Measurements from ENCODE around the gene PSMC3. TPM values are rescaled to one million over a fixed set of nuclear protein-coding genes. Genes with fewer than 3 reads are reported as not detected.

The PSMC3 gene
- total RNA-seq, 1 experiment from 2014 or later: 701 TPM

DNA sequence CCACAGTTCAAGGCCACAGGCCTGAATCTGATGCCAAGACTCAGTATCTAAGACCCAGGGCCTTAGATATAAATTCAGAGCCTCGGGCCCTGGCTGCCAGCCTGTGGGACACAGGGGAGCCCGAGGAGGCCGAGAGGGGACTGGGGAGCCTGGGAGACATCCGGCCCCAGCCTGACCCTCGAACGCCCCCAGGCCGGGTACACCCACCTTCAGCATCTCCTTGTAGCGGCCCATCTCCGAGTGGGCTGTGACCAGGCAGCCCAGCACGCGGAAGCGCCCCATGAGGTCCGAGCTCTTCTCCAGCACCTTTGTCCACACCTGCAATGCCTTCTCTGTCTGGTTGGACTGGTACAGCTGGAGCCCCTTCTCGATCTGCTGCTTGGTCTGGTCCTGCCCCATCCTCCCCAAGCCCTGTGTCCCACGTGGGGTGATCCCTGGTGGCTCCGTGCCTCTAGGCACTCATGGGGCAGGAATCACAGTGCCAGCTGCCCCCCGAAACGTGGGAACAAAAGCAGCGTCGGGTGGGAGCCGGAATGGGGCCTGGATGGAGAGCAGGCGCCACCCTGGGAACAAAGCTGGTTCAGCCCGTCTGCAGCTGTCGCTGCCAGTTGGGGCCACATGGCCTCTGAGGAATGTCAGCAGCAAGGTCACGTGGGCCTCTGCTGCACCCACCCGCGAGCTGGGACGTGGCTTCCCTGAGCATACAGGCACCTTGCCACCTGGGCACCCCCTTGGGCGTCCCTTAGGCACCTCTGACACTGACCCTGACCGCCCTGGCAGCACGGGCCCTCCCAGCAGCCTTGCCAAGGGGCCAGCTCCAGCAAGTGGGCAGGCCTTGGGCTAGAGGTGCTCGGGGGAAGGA, 22.6 kb upstream of the PSMC3 start, which contains the start of gene RAPSN:
Gene RAPSN (minus strand): TSS at position 571 of the 862 bp plus-strand sequence. CDS start 172 bp downstream, at position 399.
- no TSS peak for BruUV-seq (replicated peaks)
- no peak for TF ChIP-seq EZH2 (IDR thresholded peaks at IDR 0.05; ENCODE audit: borderline replicate concordance, low read depth, low read length, poor library complexity, severe bottlenecking)
- ChIA-PET POLR2A (ENCODE audit: low non-redundant PET) (interaction anchor here (0.5 kb wide), 1 partner anchor 487 kb away, joined by 17 read pairs; no protein-coding TSS in a partner anchor), CTCF (interaction anchor here (0.6 kb wide), 1 partner anchor 193 kb away, joined by 3 read pairs; no protein-coding TSS in a partner anchor)
- no peak for DNase-seq (ENCODE audit: low spot score)
- Histone ChIP-seq H3K4me3 (ENCODE audit: low read depth, low read length, poor library complexity, severe bottlenecking) (no peak within 1 kb of the TSS), H3K27ac (ENCODE audit: low read depth, low read length, poor library complexity, severe bottlenecking) (no peak within 1 kb of the TSS), H3K36me3 (ENCODE audit: insufficient read depth, low read length, poor library complexity, severe bottlenecking) (no peaks in the 10 kb centered on the region), H3K9me3 (ENCODE audit: low read depth, low read length, poor library complexity, severe bottlenecking) (no peaks in the 10 kb centered on the region), H3K4me1 (ENCODE audit: insufficient read depth, low read length, poor library complexity, severe bottlenecking) (no peaks in the 10 kb centered on the region), H3K27me3 (replicated peaks; ENCODE audit: insufficient read depth, low read depth, low read length, poor library complexity) (no peaks in the 10 kb centered on the region)
- intact Hi-C loops (cut with micrococcal nuclease; ENCODE audit: unreplicated experiment): no loop called here

DNA sequence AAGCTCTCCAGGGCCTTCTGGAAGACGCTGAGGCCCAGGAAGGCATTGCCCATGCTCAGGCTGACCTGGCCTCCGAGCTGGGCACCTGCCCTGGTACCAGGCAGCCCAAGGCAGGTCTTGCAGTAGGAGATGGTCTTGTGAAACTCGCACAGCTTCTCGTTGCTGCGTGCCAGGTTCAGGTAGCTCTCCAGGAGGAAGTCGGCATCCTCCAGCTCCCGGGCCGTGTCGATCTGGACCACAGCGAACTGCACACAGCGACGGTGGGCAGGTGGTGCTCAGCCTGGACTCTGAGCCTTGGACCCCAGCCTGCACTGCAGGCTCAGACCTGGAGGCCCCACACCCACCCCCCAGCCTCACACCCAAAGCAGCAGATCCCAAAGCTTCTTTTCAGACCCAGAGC, 21.7 kb upstream of the PSMC3 start:
- POLR2A ChIA-PET (ENCODE audit: low non-redundant PET): interaction anchor here (0.5 kb wide), 1 partner anchor 488 kb away, joined by 17 read pairs; no protein-coding TSS in a partner anchor
- Histone ChIP-seq H3K27ac (ENCODE audit: low read depth, low read length, poor library complexity, severe bottlenecking) (no peak overlapping the region), H3K4me3 (ENCODE audit: low read depth, low read length, poor library complexity, severe bottlenecking) (no peak overlapping the region), H3K4me1 (ENCODE audit: insufficient read depth, low read length, poor library complexity, severe bottlenecking) (no peaks in the 10 kb centered on the region), H3K9me3 (ENCODE audit: low read depth, low read length, poor library complexity, severe bottlenecking) (no peaks in the 10 kb centered on the region), H3K36me3 (ENCODE audit: insufficient read depth, low read length, poor library complexity, severe bottlenecking) (no peaks in the 10 kb centered on the region), H3K27me3 (replicated peaks; ENCODE audit: insufficient read depth, low read depth, low read length, poor library complexity) (no peaks in the 10 kb centered on the region)
- CTCF ChIA-PET: no interaction called here
- BruUV-seq (replicated peaks): no TSS peak
- DNase-seq (ENCODE audit: low spot score): no peak
- TF ChIP-seq, protein P1, sequence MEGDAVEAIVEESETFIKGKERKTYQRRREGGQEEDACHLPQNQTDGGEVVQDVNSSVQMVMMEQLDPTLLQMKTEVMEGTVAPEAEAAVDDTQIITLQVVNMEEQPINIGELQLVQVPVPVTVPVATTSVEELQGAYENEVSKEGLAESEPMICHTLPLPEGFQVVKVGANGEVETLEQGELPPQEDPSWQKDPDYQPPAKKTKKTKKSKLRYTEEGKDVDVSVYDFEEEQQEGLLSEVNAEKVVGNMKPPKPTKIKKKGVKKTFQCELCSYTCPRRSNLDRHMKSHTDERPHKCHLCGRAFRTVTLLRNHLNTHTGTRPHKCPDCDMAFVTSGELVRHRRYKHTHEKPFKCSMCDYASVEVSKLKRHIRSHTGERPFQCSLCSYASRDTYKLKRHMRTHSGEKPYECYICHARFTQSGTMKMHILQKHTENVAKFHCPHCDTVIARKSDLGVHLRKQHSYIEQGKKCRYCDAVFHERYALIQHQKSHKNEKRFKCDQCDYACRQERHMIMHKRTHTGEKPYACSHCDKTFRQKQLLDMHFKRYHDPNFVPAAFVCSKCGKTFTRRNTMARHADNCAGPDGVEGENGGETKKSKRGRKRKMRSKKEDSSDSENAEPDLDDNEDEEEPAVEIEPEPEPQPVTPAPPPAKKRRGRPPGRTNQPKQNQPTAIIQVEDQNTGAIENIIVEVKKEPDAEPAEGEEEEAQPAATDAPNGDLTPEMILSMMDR (conservative IDR thresholded peaks at IDR 0.05; ENCODE audit: low read depth, low read length): no peak
- TF ChIP-seq EZH2 (IDR thresholded peaks at IDR 0.05; ENCODE audit: borderline replicate concordance, low read depth, low read length, poor library complexity, severe bottlenecking): no peak
- intact Hi-C loops (cut with micrococcal nuclease; ENCODE audit: unreplicated experiment): no loop called here

DNA sequence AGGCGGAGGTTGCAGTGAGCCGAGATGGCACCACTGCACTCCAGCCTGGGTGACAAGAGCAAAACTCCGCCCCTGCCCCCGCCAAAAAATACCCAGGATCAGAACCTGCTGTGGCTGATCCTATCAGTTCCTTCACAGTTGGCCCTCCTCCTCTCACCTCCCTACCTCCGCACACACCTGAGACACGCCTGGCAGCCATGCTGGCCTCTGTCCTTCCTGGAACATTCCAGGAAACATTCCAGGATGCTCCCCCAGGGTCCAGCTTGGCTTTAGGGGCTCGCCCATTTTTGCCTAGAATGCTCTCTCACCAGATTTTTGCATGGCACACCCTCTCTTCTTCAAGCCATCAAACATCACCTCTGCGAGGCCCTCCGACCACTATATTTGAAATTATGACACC, 20.6 kb upstream of the PSMC3 start:
- Histone ChIP-seq H3K4me3 (ENCODE audit: low read depth, low read length, poor library complexity, severe bottlenecking) (no peak overlapping the region), H3K4me1 (ENCODE audit: insufficient read depth, low read length, poor library complexity, severe bottlenecking) (no peaks in the 10 kb centered on the region), H3K27ac (ENCODE audit: low read depth, low read length, poor library complexity, severe bottlenecking) (no peak overlapping the region), H3K9me3 (ENCODE audit: low read depth, low read length, poor library complexity, severe bottlenecking) (no peaks in the 10 kb centered on the region), H3K27me3 (replicated peaks; ENCODE audit: insufficient read depth, low read depth, low read length, poor library complexity) (no peaks in the 10 kb centered on the region), H3K36me3 (ENCODE audit: insufficient read depth, low read length, poor library complexity, severe bottlenecking) (no peaks in the 10 kb centered on the region)
- CTCF ChIA-PET: no interaction called here
- no peak for TF ChIP-seq EZH2 (IDR thresholded peaks at IDR 0.05; ENCODE audit: borderline replicate concordance, low read depth, low read length, poor library complexity, severe bottlenecking)
- TF ChIP-seq, protein P1 (conservative IDR thresholded peaks at IDR 0.05; ENCODE audit: low read depth, low read length): no peak
- POLR2A ChIA-PET (ENCODE audit: low non-redundant PET): no interaction called here
- intact Hi-C loops (cut with micrococcal nuclease; ENCODE audit: unreplicated experiment): no loop called here
- no TSS peak for BruUV-seq (replicated peaks)
- no peak for DNase-seq (ENCODE audit: low spot score)

Measured in A673 (cell line).